GM23248 (cell line): ENCODE measurements around the gene PLXNB3. TPM values are rescaled to one million over a fixed set of nuclear protein-coding genes. Genes with fewer than 3 reads are reported as not detected.

Source experiments
- DNase-seq: peaks from one replicate; pipeline ENCODE4 v3.0.0-alpha.2; 2015
- H2AFZ ChIP-seq: fragments of 200-600 bp; sonication (generic); 2 replicates; pipeline ENCODE4 v1.6.1; 2016; ENCODE audit warnings: antibody characterized with exemption
- H3F3A ChIP-seq: fragments of 200-600 bp; sonication (generic); 2 replicates; pipeline ENCODE4 v1.6.1; 2016; ENCODE audit warnings: mild to moderate bottlenecking, antibody characterized with exemption, mixed run types; ENCODE audit not compliant: insufficient read depth
- H3K27ac ChIP-seq: fragments of 200-600 bp; sonication (generic); 2 replicates; pipeline ENCODE4 v1.5.1; 2016; ENCODE audit warnings: mild to moderate bottlenecking
- H3K27me3 ChIP-seq: fragments of 200-600 bp; sonication (generic); replicated peaks from 2 replicates; pipeline ENCODE4 v1.6.1; 2016; ENCODE audit warnings: mild to moderate bottlenecking; ENCODE audit not compliant: insufficient read depth
- H3K36me3 ChIP-seq: fragments of 200-600 bp; sonication (generic); 2 replicates; pipeline ENCODE4 v1.6.1; 2016; ENCODE audit warnings: low read depth, mild to moderate bottlenecking
- H3K4me1 ChIP-seq: fragments of 200-600 bp; sonication (generic); 2 replicates; pipeline ENCODE4 v1.6.1; 2016; ENCODE audit warnings: mild to moderate bottlenecking; ENCODE audit not compliant: insufficient read depth
- H3K4me2 ChIP-seq: fragments of 200-600 bp; sonication (generic); one replicate; pipeline ENCODE4 v1.6.1; 2016; ENCODE audit warnings: mild to moderate bottlenecking; ENCODE audit not compliant: unreplicated experiment
- H3K4me3 ChIP-seq: fragments of 200-600 bp; sonication (generic); 2 replicates; pipeline ENCODE4 v1.5.1; 2016; ENCODE audit warnings: mild to moderate bottlenecking
- H3K79me2 ChIP-seq: fragments of 200-600 bp; sonication (generic); 2 replicates; pipeline ENCODE4 v1.6.1; 2016; ENCODE audit warnings: mild to moderate bottlenecking; ENCODE audit not compliant: insufficient read depth
- H3K9ac ChIP-seq: fragments of 200-600 bp; sonication (generic); 2 replicates; pipeline ENCODE4 v1.6.1; 2016; ENCODE audit warnings: mild to moderate bottlenecking
- H3K9me2 ChIP-seq: fragments of 200-600 bp; sonication (generic); 2 replicates; pipeline ENCODE4 v1.6.1; 2016; ENCODE audit warnings: mixed run types, mild to moderate bottlenecking, moderate library complexity; ENCODE audit not compliant: insufficient read depth
- H3K9me3 ChIP-seq: fragments of 200-600 bp; sonication (generic); one replicate; pipeline ENCODE4 v1.6.1; 2017; ENCODE audit warnings: low read depth
- H4K20me1 ChIP-seq: fragments of 200-600 bp; sonication (generic); 2 replicates; pipeline ENCODE4 v1.6.0; 2016; ENCODE audit not compliant: insufficient read depth
- EZH2 ChIP-seq: fragments of 200-600 bp; sonication (generic); IDR thresholded peaks from 2 replicates; pipeline ENCODE4 v1.6.1; 2018; ENCODE audit warnings: antibody characterized with exemption, mild to moderate bottlenecking; ENCODE audit not compliant: insufficient read depth, poor library complexity, severe bottlenecking
- EZH2phosphoT487 ChIP-seq: fragments of 200-600 bp; sonication (generic); IDR thresholded peaks from 2 replicates; pipeline ENCODE4 v1.6.1; 2018; ENCODE audit warnings: antibody characterized with exemption, moderate library complexity, mild to moderate bottlenecking, low read depth; ENCODE audit not compliant: insufficient read depth
- WGBS, 2 experiments: methylation state at CpG; one replicate each; pipeline ENCODE4 v1.1.6; 2015 to 2017; ENCODE audit warnings: low lambda C conversion rate in 2 of 2, low coverage in 1 of 2; ENCODE audit errors: missing lambda C conversion rate in 2 of 2; 5-methylcytosine and 5-hydroxymethylcytosine counted together
- in situ Hi-C: fragments of 300-500 bp; cut with MboI; formaldehyde crosslinking; loops from 2 replicates; pipeline ENCODE4 v1.15.0; 2020
- polyA plus RNA-seq: library from polyadenylated mRNA; unstranded; fragments of >200 nt; fragmentation: Nextera tagmentation; extraction: Ambion mirVana; gene quantifications from 2 replicates; pipeline ENCODE4 v1.2.1, GENCODE V29; 2016
- total RNA-seq: library from RNA; depleted of rRNA; stranded (reverse); fragments of >200 nt; shearing (Covaris generic); gene quantifications from 2 replicates; pipeline ENCODE4 v1.2.3, GENCODE V29; 2014; rRNA removed

Gene PLXNB3
- 12.5 and 13.5 TPM in 2 replicates for total RNA-seq
- 7.1 and 8.8 TPM in 2 replicates for polyA plus RNA-seq

GRCh38 chrX:153763989-153764755, at the start of gene PLXNB3:
Gene PLXNB3, plus strand, starts transcription at chrX:153764249. Its CDS starts 1,287 bp downstream, at chrX:153765536.
- Histone ChIP-seq H2AFZ (peak within 1 kb of the TSS; percentile 58; the same call in 1 of the 2 replicates), H3K4me1 (peaks cover 5% of the 10 kb centered on the region; the same call in 1 of the 2 replicates), H3K36me3 (no peaks in the 10 kb centered on the region), H4K20me1 (no peaks in the 10 kb centered on the region), H3K79me2 (peaks cover 11% of the 10 kb centered on the region), H3F3A (no peaks in the 10 kb centered on the region), H3K9ac (peak within 1 kb of the TSS; percentile 73), H3K27me3 (no peaks in the 10 kb centered on the region), H3K9me3 (no peaks in the 10 kb centered on the region), H3K4me2 (peak within 1 kb of the TSS; percentile 73), H3K27ac (peak within 1 kb of the TSS; percentile 71; the same call in 1 of the 2 replicates), H3K4me3 (peak within 1 kb of the TSS; percentile 73), H3K9me2 (no peaks in the 10 kb centered on the region)
- no peak for TF ChIP-seq EZH2
- in situ Hi-C loops, result no loop called here
- DNase-seq, result peak; percentile 88
- 0 to 12% methylated on average over 8 to 15 of the region's 26 CpGs for WGBS, 2 experiments

- TF ChIP-seq EZH2phosphoT487, result no peak
- TF ChIP-seq EZH2, result no peak
- H3F3A ChIP-seq, result no peaks in the 10 kb centered on the region
- H3K9me3 ChIP-seq, result no peaks in the 10 kb centered on the region
- no peaks in the 10 kb centered on the region for H3K4me1 ChIP-seq
- in situ Hi-C loops, result no loop called here
- H3K9me2 ChIP-seq, result no peaks in the 10 kb centered on the region
- 94 to 95% methylated on average over 3 of the region's 3 CpGs for WGBS, 2 experiments
- peaks cover 23% of the 10 kb centered on the region; the same call in 1 of the 2 replicates for H3K79me2 ChIP-seq
- H3K27me3 ChIP-seq, result no peaks in the 10 kb centered on the region
- H3K4me3 ChIP-seq, result no peak overlapping the region
- no peak overlapping the region for H3K9ac ChIP-seq
- no peak overlapping the region for H2AFZ ChIP-seq
- DNase-seq, result no peak
- no peak overlapping the region for H3K4me2 ChIP-seq
- H3K36me3 ChIP-seq, result no peaks in the 10 kb centered on the region
- no peak overlapping the region for H3K27ac ChIP-seq
- H4K20me1 ChIP-seq, result no peaks in the 10 kb centered on the region
Observed at GRCh38 chrX:153714256-153714655, 49.8 kb upstream of the PLXNB3 start.

- H2AFZ ChIP-seq, result no peak overlapping the region
- in situ Hi-C loops, result no loop called here
Observed at GRCh38 chrX:153717445-153717844, 46.6 kb upstream of the PLXNB3 start.

GRCh38 chrX:153719238-153719637, 44.8 kb upstream of the PLXNB3 start:
- Histone ChIP-seq H3K9me2 (no peaks in the 10 kb centered on the region), H3K36me3 (no peaks in the 10 kb centered on the region; the same call in 1 of the 2 replicates), H3K27ac (no peak overlapping the region), H3K79me2 (peaks cover 70% of the 10 kb centered on the region), H3K4me2 (no peak overlapping the region), H3K9ac (no peak overlapping the region), H3K9me3 (no peaks in the 10 kb centered on the region), H4K20me1 (no peaks in the 10 kb centered on the region), H3K27me3 (no peaks in the 10 kb centered on the region), H3K4me3 (no peak overlapping the region), H3F3A (peaks cover 5% of the 10 kb centered on the region; the same call in 1 of the 2 replicates), H2AFZ (no peak overlapping the region), H3K4me1 (peaks cover 11% of the 10 kb centered on the region; the same call in 1 of the 2 replicates)
- 80 to 81% methylated on average over 2 of the region's 2 CpGs for WGBS, 2 experiments
- no peak for DNase-seq
- TF ChIP-seq EZH2phosphoT487 (no peak), EZH2 (no peak)
- in situ Hi-C loops, result no loop called here

More at GRCh38 chrX:153717445-153717844, 46.6 kb upstream of the PLXNB3 start:
- no peak overlapping the region for H3K27ac ChIP-seq
- peaks cover 6% of the 10 kb centered on the region; the same call in 1 of the 2 replicates for H3K4me1 ChIP-seq
- DNase-seq, result no peak
- no peaks in the 10 kb centered on the region for H4K20me1 ChIP-seq
- no peak for TF ChIP-seq EZH2
- H3K79me2 ChIP-seq, result peaks cover 55% of the 10 kb centered on the region
- H3K9me3 ChIP-seq, result no peaks in the 10 kb centered on the region
- no peaks in the 10 kb centered on the region for H3K9me2 ChIP-seq
- no peak overlapping the region for H3K4me3 ChIP-seq
- H3K4me2 ChIP-seq, result no peak overlapping the region
- H3K27me3 ChIP-seq, result no peaks in the 10 kb centered on the region
- H3F3A ChIP-seq, result no peaks in the 10 kb centered on the region
- H3K9ac ChIP-seq, result no peak overlapping the region
- H3K36me3 ChIP-seq, result no peaks in the 10 kb centered on the region; the same call in 1 of the 2 replicates
- 98 to 99% methylated on average over 9 of the region's 9 CpGs for WGBS, 2 experiments
